Esophagus squamous epithelium (tissue), 4 donors: ENCODE data around the gene SUPT7L.

Experiments used
- CTCF ChIP-seq, 6 experiments: fragments of 450-650 bp in 4 of 6; fragments of 200-600 bp in 2 of 6; sonication (generic) in 2 of 6; IDR thresholded peaks; one replicate each; pipeline ENCODE4 v1.5.1; 2016 to 2019; ENCODE audit warnings: antibody characterized with exemption in 6 of 6, mild to moderate bottlenecking in 4 of 6, moderate library complexity in 4 of 6
- POLR2A ChIP-seq, 4 donors: fragments of 450-650 bp; IDR thresholded peaks; one replicate each; pipeline ENCODE4 v1.6.1; 2017; ENCODE audit warnings: antibody characterized with exemption in 4 of 4, mild to moderate bottlenecking in 4 of 4, moderate library complexity in 3 of 4

- TF ChIP-seq CTCF (IDR thresholded peaks at IDR 0.05) (no peak), POLR2A (IDR thresholded peaks at IDR 0.05) (no peak)
Measured at GRCh38 chr2:27613985-27614384, 49.4 kb downstream of the SUPT7L start.
